A549 (cell line): ENCODE measurements around the gene KIF2A.

Source experiments
- CBX2 ChIP-seq: fragments of 200-600 bp; sonication (generic); IDR thresholded peaks from 2 replicates; pipeline ENCODE4 v1.6.1; 2016; ENCODE audit warnings: low read depth, mild to moderate bottlenecking, borderline replicate concordance
- FOSB ChIP-seq: fragments of 250-450 bp; sonication (Bioruptor Pico); IDR thresholded peaks from 2 replicates; pipeline ENCODE4 v1.5.0; 2020; ENCODE audit warnings: mild to moderate bottlenecking, moderate library complexity
- MAZ ChIP-seq: fragments of 150-350 bp; IDR thresholded peaks from 2 replicates; pipeline ENCODE4 v1.6.1; 2014; ENCODE audit warnings: antibody characterized with exemption, low read depth, low read length, borderline replicate concordance
- RFX5 ChIP-seq: fragments of 450-650 bp; IDR thresholded peaks from 2 replicates; pipeline ENCODE4 v1.7.1; 2014; ENCODE audit warnings: antibody characterized with exemption, mild to moderate bottlenecking, moderate library complexity
- ZNF302 ChIP-seq: fragments of 250-450 bp; sonication (Bioruptor Pico); IDR thresholded peaks from 2 replicates; pipeline ENCODE4 v1.9.0; 2021; ENCODE audit warnings: inconsistent platforms, mild to moderate bottlenecking, moderate library complexity
- ZSCAN20 ChIP-seq: fragments of 250-450 bp; sonication (Bioruptor Pico); IDR thresholded peaks from 2 replicates; pipeline ENCODE4 v1.8.0; 2022; ENCODE audit warnings: mild to moderate bottlenecking, moderate library complexity
- TF ChIP-seq, protein P1 (sequence below): fragments of >200 bp; sonication (Bioruptor Twin); formaldehyde crosslinking; IDR thresholded peaks from 3 replicates; pipeline ENCODE4 v1.5.1; 2016
- TF ChIP-seq, protein P2 (sequence below): fragments of 200-600 bp; sonication (generic); IDR thresholded peaks from 2 replicates; pipeline ENCODE4 v1.6.1; 2016; ENCODE audit warnings: antibody characterized with exemption, mild to moderate bottlenecking, moderate library complexity

DNA sequence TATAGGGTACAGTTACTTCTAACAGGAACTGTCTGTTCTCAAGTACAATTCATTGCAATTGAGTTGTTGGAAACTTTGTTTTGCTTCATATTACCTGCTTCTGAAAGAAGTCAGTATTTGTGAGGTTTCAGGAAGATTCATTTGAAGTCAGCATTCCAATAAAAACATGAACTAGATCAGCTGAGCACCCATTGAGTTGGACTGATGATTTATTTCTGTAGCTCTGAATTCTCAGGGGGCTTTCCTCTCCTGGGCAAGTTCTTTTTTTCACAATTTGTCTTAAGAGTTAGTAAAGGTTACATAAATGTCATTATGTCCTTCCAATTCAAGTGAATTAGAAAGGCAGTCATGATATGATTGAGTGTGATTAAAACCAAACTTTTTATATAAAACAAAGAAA, 16.2 kb upstream of the KIF2A start:
- TF ChIP-seq, protein P1, sequence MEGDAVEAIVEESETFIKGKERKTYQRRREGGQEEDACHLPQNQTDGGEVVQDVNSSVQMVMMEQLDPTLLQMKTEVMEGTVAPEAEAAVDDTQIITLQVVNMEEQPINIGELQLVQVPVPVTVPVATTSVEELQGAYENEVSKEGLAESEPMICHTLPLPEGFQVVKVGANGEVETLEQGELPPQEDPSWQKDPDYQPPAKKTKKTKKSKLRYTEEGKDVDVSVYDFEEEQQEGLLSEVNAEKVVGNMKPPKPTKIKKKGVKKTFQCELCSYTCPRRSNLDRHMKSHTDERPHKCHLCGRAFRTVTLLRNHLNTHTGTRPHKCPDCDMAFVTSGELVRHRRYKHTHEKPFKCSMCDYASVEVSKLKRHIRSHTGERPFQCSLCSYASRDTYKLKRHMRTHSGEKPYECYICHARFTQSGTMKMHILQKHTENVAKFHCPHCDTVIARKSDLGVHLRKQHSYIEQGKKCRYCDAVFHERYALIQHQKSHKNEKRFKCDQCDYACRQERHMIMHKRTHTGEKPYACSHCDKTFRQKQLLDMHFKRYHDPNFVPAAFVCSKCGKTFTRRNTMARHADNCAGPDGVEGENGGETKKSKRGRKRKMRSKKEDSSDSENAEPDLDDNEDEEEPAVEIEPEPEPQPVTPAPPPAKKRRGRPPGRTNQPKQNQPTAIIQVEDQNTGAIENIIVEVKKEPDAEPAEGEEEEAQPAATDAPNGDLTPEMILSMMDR, result no peak
- no peak for TF ChIP-seq FOSB (CRISPR knock-in tag)
- TF ChIP-seq RFX5, result no peak
- TF ChIP-seq ZSCAN20 (CRISPR knock-in tag), result no peak
- TF ChIP-seq, protein P2, sequence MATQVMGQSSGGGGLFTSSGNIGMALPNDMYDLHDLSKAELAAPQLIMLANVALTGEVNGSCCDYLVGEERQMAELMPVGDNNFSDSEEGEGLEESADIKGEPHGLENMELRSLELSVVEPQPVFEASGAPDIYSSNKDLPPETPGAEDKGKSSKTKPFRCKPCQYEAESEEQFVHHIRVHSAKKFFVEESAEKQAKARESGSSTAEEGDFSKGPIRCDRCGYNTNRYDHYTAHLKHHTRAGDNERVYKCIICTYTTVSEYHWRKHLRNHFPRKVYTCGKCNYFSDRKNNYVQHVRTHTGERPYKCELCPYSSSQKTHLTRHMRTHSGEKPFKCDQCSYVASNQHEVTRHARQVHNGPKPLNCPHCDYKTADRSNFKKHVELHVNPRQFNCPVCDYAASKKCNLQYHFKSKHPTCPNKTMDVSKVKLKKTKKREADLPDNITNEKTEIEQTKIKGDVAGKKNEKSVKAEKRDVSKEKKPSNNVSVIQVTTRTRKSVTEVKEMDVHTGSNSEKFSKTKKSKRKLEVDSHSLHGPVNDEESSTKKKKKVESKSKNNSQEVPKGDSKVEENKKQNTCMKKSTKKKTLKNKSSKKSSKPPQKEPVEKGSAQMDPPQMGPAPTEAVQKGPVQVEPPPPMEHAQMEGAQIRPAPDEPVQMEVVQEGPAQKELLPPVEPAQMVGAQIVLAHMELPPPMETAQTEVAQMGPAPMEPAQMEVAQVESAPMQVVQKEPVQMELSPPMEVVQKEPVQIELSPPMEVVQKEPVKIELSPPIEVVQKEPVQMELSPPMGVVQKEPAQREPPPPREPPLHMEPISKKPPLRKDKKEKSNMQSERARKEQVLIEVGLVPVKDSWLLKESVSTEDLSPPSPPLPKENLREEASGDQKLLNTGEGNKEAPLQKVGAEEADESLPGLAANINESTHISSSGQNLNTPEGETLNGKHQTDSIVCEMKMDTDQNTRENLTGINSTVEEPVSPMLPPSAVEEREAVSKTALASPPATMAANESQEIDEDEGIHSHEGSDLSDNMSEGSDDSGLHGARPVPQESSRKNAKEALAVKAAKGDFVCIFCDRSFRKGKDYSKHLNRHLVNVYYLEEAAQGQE, result no peak
- TF ChIP-seq CBX2, result no peak
- TF ChIP-seq MAZ, result no peak
- TF ChIP-seq ZNF302 (CRISPR knock-in tag), result no peak
